GM10248 (cell line): Measurements from ENCODE around the gene LIPF.

ENCODE experiments used
- CTCF ChIA-PET: fragments of 300-600 bp; sonication (Branson Sonifier 250); formaldehyde crosslinking; extraction: SDS; loops from one replicate; lab custom pipeline; 2021; ENCODE audit warnings: antibody characterized with exemption; lab: Yijun Ruan, JAX
- POLR2A ChIA-PET: fragments of 350-650 bp; sonication (Branson Sonifier 250); formaldehyde crosslinking; extraction: SDS; loops from one replicate; lab custom pipeline; 2020; ENCODE audit warnings: antibody characterized with exemption; lab: Yijun Ruan, JAX
- DNase-seq: peaks from one replicate; pipeline ENCODE4 v3.0.0; 2012; ENCODE audit errors: extremely low spot score
- CTCF ChIP-seq: IDR thresholded peaks from 2 replicates; pipeline ENCODE4 v1.5.1; 2012; ENCODE audit warnings: mild to moderate bottlenecking, low read depth; ENCODE audit errors: extremely low read depth, missing control alignments, control extremely low read depth

Gene LIPF

DNA sequence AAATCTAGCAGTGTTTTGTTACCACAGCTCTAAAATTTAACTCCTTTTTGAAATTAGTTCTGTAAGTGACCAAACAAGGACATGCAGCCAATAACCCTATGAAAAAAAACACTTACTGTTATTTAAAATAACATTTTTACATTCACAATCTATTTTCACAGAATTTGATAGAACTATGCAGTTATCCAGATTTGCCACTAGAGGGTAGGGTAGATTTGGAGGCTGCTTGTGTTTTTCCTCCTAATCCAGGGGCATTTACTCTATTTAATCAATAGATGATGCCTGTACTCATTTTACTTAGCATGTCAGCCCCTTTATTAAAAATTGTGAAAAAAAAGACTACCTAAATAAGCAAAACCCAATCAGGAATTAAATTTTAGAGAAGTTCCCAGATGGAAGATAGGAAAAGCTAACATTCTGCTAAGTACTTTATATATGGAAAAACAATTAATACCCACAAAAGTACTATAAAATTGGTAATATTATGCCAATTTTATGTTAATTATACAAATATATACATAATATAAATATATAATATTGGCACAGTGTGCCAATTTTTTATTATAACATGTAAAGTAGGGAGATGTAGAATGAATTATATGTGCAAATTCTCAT, 23.7 kb downstream of the LIPF start:
- peak; percentile 64 for TF ChIP-seq CTCF
- peak; percentile 38 for DNase-seq
- CTCF ChIA-PET: interaction anchor here (0.7 to 5.8 kb wide), 25 partner anchors 10 to 270 kb away, joined by 3 to 47 read pairs (median 3); partner anchors contain the start of gene LIPF
- POLR2A ChIA-PET: no interaction called here

- no peak for TF ChIP-seq CTCF
- ChIA-PET CTCF (interaction anchor here (0.9 to 5.8 kb wide), 7 partner anchors 9 to 121 kb away, joined by 3 to 47 read pairs (median 7); partner anchors contain the start of gene RNLS), POLR2A (no interaction called here)
- no peak for DNase-seq
These were observed 25.1 kb downstream of the LIPF start for GRCh38 chr10:88689366-88689765.

DNA sequence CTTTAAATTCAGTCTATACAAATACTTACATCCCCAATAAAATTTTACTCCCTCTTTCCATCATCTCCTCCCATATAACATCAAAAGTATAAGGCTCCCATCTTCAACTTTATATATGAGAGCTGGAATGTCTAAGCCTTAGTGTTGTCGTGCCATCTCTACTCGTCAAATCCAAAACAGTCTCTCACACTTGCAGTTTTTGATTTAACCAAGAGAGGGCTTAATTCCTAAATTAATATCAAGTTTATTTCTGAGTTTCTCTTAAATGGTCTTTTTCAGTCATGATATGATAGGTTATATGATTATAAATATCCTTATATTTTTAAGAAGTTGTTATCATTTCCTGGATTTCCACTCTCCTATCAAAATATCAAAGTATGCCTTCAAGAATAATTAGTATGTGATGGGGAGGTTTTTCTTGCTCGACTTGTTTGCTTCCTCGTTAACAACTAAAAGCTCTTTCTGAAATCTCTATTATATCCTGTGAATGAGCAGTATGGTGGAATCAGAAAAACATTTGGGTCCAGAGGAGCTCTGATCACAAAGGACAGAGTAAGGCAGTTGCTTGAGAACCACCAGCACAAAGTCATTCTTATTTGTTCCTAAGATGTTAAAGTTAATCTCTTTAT, 29.3 kb downstream of the LIPF start:
- POLR2A ChIA-PET: no interaction called here
- CTCF ChIA-PET: interaction anchor here (1.4 to 1.7 kb wide), 2 partner anchors 12 to 23 kb away, joined by 3 to 4 read pairs; partner anchors contain the start of gene LIPK
- DNase-seq: no peak
- no peak for TF ChIP-seq CTCF

GRCh38 chr10:88702848-88703597, 38.8 kb downstream of the LIPF start:
- POLR2A ChIA-PET: no interaction called here
- no peak for DNase-seq
- CTCF ChIA-PET: interaction anchor here (1.1 kb wide), 1 partner anchor 137 kb away, joined by 3 read pairs; no protein-coding TSS in a partner anchor
- TF ChIP-seq CTCF: no peak

GRCh38 chr10:88705958-88706357, 41.7 kb downstream of the LIPF start, which contains the start of gene LIPK:
TSS of gene LIPK (plus strand) at chr10:88706249. CDS start at chr10:88724544, 18,295 bp downstream.
- DNase-seq: no peak
- TF ChIP-seq CTCF: no peak
- CTCF ChIA-PET: interaction anchor here (0.7 to 1.4 kb wide), 5 partner anchors 9 to 142 kb away, joined by 3 to 5 read pairs (median 3); no protein-coding TSS in a partner anchor
- POLR2A ChIA-PET: no interaction called here
